ENCODE results near the gene STK39.
"Not testable (repeated sequence)": the region's sequence is repeated elsewhere in the genome, so short reads cannot be mapped to it uniquely, and the experiment has no call there.

The STK39 gene

GRCh38 chr2:168137510-168138180 lies 109.8 kb downstream of the STK39 start:
- DNase-seq (ENCODE audit: low read depth), result no peak

DNA sequence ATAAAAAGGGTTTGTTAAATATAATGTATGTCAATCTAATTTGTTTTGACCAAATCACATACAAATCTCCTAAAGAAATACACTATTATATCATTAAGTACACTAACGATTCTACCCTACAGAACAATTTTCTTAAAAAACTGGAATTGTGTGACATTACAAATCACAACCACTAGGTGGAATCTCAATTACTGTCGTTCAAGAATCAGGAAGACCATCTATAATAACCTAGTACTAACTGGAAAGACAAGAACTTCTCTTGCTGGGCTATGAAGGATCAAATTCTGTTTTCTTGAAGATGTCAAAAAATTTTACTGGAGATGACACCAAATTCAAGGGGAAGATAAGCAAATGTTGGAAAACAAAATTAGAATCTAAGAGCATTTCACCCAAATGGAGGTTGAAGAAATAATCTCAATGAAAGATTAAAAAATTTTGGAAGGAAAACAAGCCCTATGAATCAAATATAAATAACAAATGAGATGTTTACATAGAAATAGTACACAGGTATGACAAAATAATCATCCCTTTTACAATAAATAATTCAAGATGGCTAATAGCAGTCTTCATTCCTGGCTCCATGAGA lies 110.9 kb downstream of the STK39 start:
- DNase-seq (ENCODE audit: low read depth), result no peak

DNA sequence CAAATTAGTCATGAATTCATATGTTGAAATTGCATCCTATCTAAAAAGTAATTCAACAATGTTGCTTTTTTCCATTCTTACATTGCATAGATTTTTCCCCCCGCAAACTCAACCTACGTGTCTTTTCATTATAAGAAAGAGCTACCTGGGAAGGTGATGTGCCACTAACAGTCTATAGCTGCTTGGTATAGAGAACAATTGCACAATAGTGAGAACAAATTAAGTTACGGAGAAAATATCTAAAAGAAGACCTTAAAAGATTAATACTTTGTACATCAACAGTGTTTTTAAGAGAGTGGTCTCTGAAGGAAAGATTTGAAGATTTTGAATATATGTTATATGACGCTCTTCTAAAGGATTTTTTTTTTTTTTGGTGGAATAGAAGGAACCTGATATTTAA lies 111.8 kb downstream of the STK39 start:
- no peak for DNase-seq (ENCODE audit: low read depth)

DNA sequence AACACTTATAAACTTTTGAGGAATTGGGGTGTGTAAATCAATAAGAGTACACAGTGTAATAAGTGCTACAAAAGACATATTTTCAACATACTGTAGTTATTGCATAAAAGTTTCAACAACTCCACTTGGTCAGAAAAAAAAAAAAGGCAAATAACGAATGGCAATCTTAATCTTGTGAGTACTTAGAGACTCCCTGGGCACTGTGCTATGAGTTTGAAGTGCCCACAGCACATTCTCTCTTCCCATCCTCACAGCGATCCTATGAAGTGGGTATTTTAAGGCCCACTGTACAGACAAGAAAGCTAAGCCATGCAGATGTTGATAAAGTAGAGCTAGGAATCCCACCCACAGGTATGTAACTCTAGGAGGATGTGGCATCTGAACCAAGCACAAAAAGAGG lies 112.3 kb downstream of the STK39 start:
- DNase-seq (ENCODE audit: low read depth), result no peak

DNA sequence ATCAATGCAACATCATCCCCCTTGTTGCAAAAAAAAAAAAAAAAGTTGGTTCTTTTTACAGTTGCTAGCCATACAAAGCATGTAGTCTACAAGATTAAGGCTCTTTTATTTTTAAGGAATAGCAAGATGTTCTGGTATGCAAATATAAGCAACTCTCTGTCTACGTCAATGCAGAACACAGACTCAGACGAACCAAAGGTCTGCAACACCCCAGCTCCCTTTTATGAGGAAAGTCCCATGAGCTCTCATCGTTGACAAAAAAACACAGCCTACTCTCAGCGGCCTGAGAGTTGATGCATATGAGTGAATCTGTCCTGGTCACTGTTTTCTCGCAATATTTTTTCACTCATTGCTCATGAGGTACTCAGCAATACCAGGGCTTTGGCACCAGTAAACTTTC lies 112.9 kb downstream of the STK39 start:
- no peak for DNase-seq (ENCODE audit: low read depth)

- no peak for DNase-seq (ENCODE audit: low read depth)
These were observed 115.0 kb downstream of the STK39 start for GRCh38 chr2:168132389-168132788.

DNA sequence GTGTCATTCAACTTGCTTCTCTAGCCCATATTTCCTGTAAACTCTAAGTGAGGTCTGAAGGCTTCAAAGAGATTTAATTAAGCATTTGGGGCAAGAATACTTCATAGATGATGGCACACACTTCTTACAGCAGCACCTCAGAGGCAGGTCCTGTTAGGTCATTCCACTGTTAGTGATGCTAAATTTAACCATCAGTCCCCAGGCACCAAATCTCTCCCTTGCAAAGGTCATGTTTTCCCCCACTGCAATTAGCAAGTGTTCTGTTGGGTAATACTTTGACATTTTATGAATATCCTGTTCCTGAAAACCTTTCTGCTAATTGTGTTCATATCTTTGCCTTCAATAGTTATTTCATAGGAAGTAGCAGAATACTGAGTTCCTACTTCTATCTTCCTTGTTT lies 117.0 kb downstream of the STK39 start:
- DNase-seq (ENCODE audit: low read depth), result no peak

DNA sequence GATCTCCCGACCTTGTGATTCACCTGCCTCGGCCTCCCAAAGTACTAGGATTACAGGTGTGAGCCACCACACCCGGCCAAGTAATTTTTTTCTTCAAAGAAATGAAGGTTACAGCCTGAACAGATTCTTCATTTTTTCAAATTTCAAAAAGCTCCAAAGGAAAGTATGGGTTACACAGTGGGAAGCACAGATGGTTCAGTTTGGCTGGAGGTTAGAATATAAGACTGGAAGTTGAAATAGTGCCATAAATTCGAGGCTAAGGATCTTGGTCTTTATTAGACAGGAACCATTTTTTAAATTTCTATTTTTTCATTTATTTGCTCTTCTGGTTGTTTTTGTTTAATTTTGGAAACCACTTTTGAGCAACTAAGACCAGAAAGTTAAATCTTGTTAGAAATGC lies 120.0 kb downstream of the STK39 start:
- no peak for DNase-seq (ENCODE audit: low read depth)

DNA sequence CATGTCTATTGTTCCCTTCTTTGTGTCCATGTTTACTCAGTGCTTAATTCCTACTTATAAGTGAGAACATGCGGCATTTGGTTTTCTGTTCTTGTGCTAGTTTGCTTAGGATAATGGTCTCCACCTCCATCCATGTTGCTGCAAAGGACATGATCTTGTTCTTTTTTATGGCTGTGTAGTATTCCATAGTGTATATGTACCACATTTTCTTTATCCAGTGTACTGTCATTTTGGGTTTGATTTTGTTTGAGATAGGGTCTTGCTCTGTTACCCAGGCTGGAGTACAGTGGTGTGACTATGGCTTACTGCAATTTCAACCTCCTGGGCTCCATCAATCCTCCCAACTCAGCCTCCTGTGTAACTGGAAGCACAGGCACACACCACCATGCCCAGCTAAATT lies 125.2 kb downstream of the STK39 start:
- not testable (repeated sequence) for DNase-seq (ENCODE audit: low read depth)

GRCh38 chr2:168120730-168121129 lies 126.7 kb downstream of the STK39 start:
- DNase-seq (ENCODE audit: low read depth), result no peak

DNA sequence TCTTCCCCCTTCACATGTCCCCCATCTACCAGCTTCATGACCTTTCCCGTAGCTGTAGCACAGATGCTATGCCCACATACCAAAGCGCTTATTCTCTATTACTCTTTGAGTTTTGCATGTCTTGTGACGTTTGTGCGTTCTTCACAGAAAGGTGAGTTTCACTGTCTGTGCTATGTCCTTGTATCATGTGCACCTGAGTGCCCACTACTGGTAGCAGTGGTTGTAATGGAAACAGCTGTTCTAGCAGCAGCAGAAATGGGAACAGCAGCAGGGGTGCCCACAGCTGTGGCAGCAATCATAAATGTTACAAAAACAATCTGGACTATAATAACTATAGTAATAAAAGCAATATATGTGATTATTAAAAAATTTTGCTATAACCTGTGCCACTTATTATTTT lies 127.1 kb downstream of the STK39 start:
- DNase-seq (ENCODE audit: low read depth), result no peak

- no peak for DNase-seq (ENCODE audit: low read depth)
These were observed 127.8 kb downstream of the STK39 start for GRCh38 chr2:168119515-168120141.

DNA sequence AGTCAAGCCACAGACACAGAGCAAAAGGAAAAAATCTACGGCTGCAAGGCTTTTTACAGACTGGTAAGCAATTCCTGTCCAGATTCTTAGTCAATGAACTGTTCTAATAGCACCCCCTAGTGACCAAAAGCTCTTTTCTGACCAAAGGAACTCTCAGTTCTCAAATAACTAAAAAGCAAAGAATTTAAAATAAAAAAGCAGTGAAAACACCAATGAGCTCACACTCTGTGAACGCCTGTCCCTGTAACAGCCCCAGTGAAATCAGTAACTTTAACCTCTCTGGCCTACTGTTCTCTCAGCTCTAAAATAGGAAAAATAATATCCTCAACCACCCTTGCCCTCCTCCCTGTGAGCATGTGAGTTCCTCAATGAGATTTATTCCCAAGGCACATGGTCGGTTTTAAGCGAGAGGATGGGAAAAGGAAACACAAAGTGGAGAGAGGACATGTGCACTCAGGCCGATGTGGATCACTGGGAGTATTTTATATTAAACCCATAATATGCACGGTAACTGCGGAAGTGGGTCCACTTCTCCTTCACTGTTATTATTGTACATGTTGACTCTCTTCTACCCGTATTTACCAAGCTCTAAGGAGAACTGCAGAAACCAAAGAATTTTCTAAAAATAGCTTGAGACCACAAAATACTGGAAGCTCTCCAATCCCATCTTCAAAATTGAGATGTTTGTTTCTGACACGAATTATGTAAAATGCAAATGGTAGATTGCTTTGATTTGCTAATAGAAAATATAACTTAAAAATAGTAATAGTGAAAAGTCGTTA lies 128.5 kb downstream of the STK39 start:
- no peak for DNase-seq (ENCODE audit: low read depth)

- DNase-seq (ENCODE audit: low read depth), result no peak
These were observed 130.9 kb downstream of the STK39 start for GRCh38 chr2:168116448-168116847.

- no peak for DNase-seq (ENCODE audit: low read depth)
These were observed 132.8 kb downstream of the STK39 start for GRCh38 chr2:168114619-168115018.

- DNase-seq (ENCODE audit: low read depth), result no peak
These were observed 133.4 kb downstream of the STK39 start for GRCh38 chr2:168114040-168114439.

DNA sequence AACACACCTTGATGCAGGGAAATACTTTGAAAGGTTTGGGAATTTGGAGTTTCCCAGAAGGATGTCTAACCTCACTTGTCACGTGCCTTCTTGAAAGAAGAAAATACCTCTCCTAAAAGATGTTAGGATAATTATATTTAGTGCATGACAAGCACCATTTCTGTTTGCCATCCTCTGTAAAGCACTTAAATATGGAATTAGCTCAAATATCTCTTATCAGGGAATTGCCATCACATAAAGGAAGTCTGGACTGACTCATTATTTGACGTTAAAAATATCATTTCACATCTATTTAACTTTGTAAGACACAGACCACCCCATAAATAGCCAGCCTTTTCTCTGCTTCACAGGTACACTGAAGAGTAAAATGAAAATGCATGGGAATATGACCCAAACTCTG lies 140.1 kb downstream of the STK39 start:
- no peak for DNase-seq (ENCODE audit: low read depth)

DNA sequence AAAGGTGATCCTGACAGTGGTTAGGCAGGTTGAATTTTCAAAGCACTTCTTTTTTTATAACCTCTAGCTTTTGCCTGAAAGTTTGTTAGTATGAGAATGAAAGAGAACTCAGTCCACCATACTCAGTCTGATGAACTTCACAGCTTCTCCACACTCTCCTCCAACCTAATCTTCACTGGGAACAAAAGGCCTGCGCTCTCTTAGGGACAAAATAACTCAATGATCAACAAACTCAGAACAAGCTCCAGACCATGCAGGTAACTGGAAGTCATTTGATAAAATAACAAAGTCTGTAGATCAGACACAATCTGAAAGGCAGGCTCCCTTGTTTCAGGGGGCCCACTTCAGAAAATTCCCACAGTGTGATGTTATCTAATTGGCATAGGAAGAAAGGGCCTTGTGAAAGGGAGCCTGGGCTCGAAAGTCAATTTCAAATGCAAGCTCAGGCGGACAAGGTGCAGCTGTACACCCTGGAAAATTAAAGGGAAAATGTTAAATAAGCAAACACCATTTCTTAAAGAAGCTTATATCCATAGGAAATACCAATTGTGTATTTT lies 142.2 kb downstream of the STK39 start:
- no peak for DNase-seq (ENCODE audit: low read depth)

- DNase-seq (ENCODE audit: low read depth), result no peak
These were observed 150.0 kb downstream of the STK39 start for GRCh38 chr2:168097431-168097830.

DNA sequence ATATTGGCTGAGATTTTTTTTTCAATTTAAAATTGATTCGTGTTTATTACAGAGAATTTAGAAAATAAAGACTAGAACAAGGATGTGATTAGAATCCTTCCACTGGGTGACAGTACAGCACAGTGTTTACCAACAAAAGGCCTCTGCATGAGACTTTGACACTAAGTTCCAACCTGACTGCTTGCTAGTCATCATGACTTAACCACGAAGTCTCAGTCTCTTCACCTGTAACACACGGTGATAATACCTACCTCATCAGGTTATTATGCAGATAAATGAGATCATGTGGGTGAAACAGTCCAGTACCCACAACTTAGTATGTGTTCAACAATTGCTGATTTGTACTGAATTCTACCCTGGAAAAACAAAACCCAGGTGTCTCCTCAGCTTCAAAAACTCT lies 151.2 kb downstream of the STK39 start:
- no peak for DNase-seq (ENCODE audit: low read depth)

- no peak for DNase-seq (ENCODE audit: low read depth)
These were observed 155.4 kb downstream of the STK39 start for GRCh38 chr2:168091986-168092385.

DNA sequence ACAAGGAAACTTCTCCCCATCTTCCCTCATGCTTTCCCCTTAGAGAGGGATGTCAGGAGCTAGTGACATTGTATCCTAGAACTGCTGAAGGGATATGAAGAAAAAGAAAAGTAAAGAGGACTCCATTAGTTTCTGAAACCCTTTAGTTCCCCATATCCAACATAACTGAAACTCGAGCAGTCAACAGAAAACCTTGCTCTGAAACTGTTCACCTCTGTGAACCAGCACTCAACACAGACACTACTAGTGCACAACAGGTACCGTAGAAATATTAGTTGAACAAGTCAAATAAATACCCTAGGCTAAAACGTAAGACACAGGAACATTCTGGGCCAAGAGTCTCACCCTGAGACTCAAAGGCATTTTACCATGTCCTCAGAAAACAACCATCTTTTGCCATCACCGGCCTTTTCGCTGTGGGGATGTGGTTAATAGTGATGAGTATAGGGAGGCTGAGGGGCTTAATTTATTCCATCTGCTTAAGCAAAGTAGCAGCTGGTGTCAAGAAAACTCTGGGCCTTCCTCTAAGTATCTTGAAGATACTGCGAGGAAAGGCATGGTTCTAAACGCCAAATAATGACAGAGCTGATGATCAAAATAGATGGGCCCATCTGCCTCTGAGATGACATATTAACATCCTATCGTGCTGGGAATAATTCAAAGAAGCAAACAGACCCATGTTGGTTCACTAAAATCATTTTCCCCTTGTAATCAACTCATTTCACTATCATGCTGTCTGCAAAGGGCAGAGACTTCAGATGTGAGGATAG lies 156.8 kb downstream of the STK39 start:
- no peak for DNase-seq (ENCODE audit: low read depth)
